Measurements from ENCODE around the gene PAK1.

The PAK1 gene

DNA sequence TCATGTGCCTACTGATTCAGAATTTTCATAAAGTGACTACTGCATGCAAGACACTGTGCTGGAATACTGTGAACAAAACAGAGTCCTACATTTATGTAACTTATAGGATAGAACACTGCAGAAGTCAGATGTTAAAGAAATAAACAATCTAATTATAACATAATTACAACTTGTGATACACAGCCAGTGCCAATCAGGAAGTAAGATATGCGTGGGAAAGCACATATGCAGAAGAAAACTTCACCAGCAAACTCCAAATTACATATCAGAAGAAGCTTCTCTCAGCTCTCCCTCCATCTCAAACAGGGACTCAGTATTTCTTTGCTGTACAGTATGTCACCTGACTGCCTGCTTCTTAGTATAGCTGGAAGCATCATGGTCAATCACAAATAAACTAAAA lies 37.4 kb downstream of the PAK1 start:
- DNase-seq (ENCODE audit: low read depth in 2 of 2), result no peak

DNA sequence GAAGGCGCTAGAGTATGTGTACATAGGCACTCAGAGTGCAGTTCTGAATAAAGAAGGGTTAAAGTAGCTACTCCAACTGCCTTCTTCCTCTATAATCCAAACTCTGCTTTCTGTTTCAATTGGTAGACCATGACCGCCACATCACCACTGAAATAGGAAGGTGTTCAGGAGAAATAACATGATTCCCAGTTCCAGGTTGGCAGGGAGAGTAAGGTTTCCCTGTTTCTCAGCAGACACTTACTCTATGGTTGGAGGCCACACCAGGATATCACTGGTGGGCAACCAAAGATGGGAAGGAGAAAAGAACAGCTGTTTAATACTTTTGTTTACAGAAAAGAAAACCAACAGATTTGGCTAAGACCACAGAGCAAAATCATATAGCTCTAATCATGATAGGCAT lies 37.9 kb downstream of the PAK1 start:
- no peak for DNase-seq (ENCODE audit: low read depth in 2 of 2)

DNA sequence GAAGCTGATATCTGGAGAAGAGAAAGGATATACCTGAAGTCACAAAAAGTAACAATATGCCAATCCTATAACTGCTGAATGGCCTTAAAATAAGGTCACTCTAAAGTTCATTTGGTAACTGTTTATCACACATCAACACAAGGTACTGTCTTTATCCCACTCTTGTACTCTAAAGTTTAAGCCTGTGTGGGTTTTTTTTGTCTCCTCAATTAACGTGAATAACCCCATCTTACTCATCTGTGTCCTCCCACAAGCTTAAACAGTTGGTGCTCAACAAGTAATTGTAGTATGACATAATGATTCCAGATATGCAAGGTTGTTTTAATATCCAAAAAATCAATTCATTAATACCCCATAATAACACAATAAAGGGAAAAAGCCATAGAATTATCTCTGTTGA lies 42.1 kb downstream of the PAK1 start:
- no peak for DNase-seq (ENCODE audit: low read depth in 2 of 2)

DNA sequence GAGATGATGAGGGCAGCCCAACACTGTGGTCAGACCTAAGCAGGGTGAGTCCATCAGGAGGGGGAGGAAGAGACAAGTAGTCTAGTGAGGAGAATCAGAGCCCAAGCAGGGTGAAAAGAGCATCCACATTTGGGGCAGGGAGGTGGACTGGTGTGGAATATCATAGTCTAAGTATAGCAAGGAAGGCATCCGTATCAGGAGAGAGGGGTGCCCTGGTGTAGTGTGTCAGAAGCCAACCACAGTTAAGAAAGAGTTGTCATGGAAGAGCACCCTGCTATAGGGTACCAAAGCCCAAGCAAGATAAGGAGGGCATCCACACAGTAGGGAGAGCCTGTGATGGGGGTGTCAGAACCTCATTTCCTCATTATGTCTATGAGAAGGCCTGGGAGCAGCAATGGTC lies 45.3 kb downstream of the PAK1 start:
- no peak for DNase-seq (ENCODE audit: low read depth in 2 of 2)

DNA sequence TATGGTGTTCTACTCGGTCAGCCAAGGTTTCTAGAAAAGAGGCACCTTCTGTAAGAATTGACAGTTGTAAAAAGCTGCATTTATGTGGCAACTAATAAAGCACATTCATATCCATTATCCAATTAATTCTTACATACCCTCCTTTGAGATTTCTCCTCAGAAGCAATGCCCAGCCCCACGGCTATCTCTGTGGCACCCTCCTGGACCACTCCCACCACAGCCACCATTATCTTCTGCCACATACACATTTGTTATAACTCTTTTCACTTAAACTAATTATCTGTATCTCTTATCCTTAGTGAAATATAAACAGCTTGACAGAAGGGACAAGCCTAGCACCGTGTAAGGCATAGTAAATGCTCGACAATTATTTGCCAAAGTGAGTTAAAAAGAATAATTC lies 48.5 kb downstream of the PAK1 start:
- DNase-seq (ENCODE audit: low read depth in 2 of 2), result no peak

DNA sequence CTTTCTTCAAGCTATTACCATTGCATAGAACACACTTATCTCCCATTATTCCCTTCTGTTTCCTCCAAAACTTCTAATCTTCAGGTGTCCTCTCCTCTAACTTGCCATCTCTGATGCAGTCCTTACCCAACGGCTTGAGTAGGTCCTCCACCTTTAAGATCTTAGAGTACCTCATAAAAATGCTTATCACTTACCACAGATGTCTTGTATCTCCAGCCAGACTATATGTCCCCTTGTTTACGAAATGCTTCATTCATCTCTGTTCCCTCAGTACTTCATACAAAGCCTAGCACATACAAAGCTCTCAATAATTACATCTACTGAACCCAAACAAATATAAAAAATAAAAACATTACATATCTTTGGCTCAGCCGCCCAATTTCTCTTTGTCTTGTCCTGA lies 49.2 kb downstream of the PAK1 start:
- no peak for DNase-seq (ENCODE audit: low read depth in 2 of 2)

DNA sequence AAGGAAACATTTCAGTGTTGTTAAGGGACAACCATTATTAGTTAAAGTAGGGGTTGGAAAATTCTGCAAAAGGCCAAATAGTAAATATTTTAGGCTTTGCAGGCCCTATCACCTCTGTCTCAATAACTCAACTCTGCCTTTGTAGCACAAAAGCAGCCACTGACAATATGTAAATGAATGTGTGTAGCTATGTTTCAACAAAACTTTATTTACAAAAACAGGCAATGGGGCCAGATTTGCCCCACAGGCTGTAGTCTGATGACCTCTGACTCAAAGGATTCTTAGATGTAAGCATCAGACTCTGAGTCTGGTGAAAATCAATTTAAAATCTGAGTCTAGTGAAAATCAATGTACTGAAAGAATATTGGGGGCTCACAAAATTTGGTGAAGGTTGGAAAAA lies 50.3 kb downstream of the PAK1 start:
- DNase-seq (ENCODE audit: low read depth in 2 of 2), result no peak

DNA sequence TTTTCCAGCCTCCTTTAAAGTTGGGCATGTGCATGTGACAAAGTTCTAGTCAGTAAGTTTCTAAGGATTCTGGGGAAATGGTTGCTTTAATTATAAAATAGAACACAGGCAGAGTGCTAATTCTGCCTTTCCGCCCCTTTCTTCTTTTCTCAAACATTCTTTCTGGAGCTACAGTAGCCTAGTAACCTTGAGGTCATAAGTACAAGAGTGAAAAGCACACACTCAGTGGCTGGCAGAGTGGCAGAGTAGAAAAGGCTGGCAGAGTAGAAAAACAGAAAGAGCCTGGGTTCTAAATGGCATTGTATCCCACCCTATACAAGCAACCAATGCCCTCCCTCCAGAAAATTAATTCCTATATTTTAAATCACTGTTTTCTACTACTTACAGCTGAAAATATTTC lies 51.2 kb downstream of the PAK1 start:
- no peak for DNase-seq (ENCODE audit: low read depth in 2 of 2)

DNA sequence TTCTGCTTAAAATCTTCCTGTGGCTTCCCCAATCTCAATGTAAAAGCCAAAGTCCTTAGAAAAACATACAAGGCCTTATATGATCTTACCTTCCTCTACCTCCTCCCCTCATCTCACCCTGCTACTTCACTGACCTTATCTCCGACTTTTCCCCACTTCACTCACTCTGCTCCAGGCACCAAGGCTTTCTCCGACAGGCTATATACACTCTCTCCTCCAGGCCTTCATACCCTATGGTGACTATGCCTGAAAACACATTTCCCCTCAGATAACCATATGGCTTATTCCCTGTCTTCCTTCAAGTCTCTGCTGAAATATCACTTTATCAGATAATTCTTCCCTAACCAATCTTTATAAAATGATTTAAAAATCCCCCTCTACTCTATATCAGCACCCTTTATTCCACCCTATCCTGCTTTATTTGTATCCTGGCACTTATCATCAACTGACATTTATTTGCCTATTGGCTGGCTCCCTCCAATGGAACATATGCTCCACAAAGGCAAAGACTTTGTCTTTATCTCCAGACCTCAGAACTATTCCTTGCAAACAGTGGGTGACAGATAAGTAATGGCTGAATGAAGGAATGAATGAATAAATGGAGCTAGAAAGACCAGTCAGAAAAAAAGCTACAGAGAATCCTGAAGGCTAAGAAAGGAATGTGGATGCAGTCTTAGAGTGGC lies 52.7 kb downstream of the PAK1 start:
- no peak for DNase-seq (ENCODE audit: low read depth in 2 of 2)

DNA sequence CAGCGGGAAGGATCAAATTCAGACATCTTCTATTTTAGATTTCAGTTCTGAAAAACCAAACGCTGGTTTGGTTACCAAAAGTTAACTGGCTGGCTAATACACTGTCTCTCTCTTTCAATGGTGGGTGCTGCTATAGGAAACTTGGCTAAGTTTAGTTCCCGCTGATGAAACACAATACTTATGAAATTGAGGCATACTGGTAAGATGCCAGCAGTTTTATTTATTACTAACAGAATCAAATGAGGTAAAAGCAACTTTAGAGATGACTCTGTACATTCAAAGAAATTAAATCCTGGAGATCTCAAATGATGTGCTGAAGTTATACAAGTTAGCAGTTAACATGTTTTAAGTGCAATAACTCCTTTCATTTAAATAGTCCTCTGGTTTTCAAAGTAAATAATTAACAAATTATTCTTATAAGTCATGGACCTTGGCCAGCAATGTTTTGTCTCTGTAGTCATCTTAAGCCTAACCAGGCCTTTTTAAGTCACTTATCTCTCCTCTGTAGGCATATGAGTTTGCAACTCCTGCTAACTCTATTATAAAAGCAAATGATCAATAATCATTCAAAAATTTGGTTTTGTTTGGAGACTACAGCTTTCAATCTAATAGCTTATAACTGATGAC lies 54.8 kb downstream of the PAK1 start:
- DNase-seq (ENCODE audit: low read depth in 2 of 2), result no peak

DNA sequence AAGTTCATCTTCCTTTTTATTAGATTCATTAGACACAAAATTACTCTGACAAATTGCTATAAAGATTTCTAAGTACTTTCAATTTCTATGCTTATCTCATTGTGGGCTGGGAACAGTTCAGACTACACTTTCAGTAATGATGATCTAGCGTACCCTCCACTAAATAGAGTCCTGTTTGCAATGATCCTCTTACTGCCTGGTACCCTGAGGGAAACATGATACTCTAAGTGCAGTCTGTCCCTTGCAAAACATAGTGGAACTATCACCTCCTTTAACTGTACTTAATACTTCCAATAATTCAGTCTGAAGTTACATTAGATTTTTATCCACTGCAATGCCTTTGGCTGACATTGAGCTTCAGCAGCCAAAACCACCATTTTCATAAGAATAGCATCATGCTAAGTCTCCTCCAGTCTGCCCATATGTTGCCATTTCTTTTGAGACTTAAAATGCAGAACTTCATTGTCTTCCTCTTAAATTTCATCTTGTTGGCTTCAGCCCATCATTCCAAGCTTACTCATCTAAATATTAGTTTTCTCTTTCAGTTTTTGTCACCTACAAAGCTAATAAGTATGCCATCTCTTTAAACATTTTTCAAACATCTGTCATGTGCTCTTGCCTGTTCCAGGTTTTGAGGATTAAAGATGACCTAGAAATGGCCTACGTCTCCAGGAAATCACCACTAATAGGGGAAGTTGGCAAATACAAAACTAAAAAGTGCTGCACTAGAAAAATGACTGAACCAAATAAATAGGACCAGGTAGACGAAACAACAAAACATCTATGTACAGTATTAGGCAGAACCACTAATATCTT lies 55.5 kb downstream of the PAK1 start:
- no peak for DNase-seq (ENCODE audit: low read depth in 2 of 2)

DNA sequence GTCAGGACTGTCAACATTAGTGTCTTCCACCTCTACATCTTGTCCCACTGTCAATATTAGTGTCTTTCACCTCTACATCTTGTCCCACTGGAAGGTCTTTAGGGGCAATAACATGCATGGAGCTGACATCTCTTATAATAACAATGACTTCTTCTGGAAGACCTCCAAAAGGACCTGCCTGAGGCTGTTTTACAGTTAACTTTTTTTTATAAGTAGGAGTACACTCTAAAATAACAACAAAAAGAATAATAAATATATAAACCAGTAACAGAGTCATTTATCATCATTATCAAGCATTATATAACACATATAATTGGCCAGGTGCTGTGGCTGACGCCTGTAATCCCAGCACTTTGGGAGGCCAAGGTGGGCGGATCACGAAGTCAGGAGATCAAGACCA lies 57.5 kb downstream of the PAK1 start:
- DNase-seq (ENCODE audit: low read depth in 2 of 2), result no peak

DNA sequence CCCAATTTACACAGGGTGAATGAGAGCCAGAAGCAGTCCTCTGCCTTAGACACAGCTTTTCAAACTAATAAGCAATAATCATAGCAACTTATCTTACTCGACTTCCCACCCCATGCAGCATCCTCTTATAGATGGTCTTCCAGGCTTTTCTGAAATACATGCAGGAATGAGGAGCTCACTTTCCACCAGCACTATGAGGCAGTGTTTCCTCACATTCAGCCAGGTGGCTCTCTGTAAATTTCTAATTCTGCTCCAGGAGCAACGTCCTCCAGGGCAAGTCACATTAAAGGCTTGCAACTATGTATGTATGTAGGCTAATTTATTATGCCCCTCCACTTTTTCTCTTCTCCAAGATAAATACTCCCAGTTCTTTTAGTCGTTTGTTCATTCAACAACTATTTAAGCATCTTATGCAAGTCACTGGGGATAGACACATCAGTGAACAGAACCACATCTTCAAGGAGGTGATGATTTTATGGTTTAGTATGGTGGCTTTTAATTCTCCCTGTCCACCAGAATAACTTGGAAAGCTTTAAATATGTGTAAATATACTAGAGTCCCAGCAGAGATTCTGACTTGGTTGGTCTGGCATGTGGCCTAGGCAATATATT lies 59.9 kb downstream of the PAK1 start:
- DNase-seq (ENCODE audit: low read depth in 2 of 2), result no peak

DNA sequence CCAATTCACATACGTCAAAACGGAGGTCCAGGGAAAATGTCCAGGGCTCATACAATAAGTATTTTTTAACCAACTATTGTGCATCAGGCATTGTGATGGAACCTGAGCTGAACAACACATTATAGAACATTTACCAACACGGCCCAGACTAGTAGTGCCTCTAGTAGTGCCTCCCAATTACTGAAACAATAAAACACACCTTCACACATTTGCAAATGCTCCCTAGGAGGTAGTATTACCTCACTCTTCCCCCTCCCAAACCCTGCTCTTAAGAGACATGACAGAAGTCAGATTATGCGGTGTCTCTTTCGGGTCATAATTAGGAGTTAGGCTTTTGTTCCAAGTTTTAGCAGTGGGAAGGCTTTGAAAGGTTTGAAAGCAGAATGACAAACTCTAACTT lies 61.1 kb downstream of the PAK1 start:
- no peak for DNase-seq (ENCODE audit: low read depth in 2 of 2)

DNA sequence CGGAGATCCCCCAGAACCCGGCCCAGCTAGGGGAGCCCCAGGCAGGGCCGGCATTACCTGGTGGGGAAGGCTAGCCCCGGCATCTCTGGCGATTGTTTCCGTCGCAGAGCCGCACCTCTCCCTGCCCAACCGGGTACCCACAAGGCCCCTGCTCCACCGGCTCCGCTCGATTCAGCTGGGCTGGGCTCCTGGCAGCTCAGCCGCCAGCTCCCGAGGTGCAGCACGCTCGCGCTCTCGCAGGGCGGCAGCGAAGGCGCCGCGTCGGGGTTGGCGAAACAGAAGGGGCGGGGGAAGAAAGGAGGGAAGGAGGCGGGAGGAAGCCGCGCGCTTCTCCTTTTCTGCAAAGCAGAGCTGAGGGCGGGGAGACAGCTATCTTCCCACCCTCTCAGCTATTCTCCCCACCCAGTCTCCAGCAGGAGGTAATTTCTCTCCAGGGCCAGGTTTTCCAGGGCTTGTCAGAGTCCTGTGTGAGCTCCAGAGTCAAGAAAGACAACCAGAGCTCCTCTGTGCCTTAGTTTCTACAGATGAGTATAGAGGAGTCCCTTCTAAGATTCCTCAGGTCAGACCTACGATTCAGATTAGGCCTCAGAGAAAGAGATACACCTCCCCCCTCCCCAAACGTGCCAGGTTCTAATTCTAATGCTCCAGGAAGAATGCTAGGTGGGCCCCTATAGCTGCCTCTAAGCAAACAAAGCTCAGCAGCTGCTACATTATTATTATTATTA lies 62.0 kb downstream of the PAK1 start:
- peak; percentile 54 to 71 for DNase-seq (ENCODE audit: low read depth in 2 of 2)

DNA sequence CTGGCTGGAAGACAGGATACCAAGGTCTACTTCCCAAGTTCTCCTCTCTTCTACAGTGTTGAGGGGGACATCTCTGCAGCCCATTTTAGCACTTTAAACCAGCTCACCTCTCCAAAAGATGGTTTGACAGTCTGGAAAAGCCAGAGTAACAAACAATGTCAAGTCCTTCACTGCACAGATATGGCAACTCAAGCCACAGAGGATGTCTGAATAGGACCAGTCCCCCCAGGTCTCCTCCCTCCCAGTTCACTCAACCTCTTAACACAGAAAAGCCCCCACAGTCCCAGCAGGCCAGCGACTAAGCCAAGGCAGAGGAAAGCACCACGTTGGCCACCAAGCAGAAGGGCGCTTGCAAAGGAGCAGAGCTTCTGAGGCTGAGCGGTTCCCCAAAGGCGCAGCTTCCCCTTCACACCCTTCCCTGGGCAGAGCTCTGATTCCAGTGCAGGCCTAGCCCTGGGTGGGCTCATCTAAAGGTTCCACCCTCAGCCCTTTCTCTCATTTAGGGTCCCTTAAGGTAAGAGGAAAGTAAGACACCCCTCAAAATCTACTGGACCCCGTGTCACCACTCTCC lies 62.7 kb downstream of the PAK1 start:
- peak in 1 of 2 donors; percentile 4 for DNase-seq (ENCODE audit: low read depth in 2 of 2)

DNA sequence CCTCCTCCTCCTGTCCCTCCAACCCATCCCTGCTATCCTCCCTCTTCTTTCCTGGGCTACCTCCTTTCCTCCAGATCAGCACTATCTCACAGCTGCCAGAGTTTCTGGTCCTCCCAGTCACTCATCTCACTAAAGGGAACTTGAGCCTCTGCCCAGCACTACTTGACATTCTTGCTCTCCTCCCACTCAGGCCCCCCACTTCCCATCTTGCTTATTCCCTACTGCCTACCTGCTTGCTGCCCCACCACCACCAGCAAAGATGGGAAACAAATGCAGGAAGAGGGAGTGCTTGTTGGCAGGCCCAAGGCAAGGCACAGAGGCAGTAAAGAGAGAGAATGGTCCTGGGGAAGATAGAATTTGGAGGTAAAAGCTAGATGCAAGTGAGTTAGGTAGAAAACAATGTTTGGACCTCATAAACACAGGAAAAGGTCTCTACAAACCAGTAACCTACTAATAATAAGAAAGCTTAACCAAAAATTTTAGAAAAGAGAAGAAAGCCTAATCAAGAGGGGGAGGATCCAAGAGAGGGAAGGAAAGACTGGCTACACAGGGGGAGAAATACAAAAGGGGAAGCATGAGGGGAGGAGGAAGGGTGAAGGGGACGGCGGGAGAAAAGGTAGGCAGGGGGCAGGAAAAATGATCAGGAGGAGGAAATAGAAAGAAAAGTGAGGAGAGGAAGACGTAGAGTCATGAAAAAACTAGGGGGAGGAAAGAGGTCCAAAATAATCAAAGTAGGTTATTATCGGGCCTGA lies 63.6 kb downstream of the PAK1 start:
- DNase-seq (ENCODE audit: low read depth in 2 of 2), result no peak

DNA sequence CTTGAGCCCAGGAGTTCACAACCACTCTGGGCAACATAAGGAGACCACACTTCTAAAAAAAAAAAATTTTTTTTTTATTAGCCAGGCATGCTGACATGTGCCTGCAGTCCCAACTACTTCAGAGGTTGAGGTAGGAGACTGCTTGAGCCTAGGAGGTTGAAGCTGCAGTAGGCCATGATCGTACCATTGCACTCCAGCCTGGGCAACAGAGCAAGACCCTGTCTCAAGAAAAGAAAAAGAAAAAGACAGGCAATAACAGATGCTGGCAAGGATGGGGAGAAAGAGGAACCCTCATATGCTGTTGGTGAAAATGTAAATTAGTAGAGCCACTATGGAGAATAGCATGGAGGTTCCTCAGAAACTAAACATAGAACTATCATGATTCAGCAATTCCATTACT lies 64.8 kb downstream of the PAK1 start:
- no peak for DNase-seq (ENCODE audit: low read depth in 2 of 2)

DNA sequence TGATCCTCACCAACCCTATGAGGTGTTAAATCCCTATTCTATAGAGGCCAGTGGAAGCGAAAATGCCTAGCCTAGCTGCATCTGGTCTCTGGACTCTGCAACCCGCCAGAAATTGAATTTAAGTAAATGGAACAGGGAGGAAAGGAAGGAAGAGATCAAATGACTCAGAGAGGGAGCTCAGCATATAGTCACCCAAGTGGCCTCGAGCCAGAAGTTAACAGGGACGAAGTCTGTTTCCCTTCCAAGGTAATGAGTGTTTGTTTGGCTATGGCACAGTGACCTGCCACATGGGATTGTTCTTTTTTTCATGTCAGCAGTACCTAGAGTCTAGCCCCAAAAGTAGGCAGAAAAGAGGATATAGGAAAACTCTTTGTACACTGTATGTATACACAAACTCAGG lies 66.3 kb downstream of the PAK1 start:
- DNase-seq (ENCODE audit: low read depth in 2 of 2), result no peak

DNA sequence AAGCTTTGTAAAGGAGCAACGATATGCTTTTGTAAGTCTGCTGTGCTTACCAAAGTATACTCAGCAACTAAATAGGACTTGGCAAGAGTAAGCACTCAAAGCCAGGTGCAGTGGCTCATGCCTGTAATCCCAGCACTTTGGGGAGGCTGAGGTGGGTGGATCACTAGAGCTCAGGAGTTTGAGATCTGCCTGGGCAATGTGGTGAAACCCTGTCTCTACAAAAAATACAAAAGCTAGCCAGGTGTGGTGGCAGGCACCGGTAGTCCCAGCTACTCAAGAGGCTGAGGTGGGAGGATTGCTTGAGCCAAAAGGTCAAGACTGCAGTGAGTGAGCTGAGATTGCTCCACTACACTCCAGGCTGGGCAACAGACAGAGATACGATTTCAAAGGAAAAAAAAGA lies 67.5 kb downstream of the PAK1 start:
- no peak for DNase-seq (ENCODE audit: low read depth in 2 of 2)

DNA sequence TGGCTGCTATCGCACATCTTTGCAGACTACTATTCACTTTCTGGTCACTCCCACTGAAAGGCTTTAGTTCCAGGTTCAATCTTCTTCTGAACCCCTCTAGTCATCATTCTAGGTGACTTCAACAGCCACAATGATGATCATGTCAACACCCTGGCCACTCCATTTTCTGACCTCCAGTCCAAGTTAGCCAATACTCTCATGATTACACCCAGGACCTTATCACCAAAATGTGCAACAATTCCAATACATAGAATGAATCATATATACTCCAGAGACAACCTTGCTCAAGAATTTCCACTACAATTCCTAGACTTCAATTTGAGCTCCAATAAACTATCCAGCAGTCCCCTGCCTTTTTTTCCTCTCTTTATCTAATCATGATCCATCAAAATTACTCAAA lies 70.7 kb downstream of the PAK1 start:
- DNase-seq (ENCODE audit: low read depth in 2 of 2), result no peak

All from stimulated activated CD8-positive, alpha-beta memory T cell treated with anti-CD3 and anti-CD28 coated beads, Interleukin-7, amount 100 ng/mL, for 4 hours (primary cell).